Measurements from ENCODE around the gene OXCT2.
A peak's percentile ranks its signal among the peaks of the same experiment; 100 is the strongest.

The OXCT2 gene

DNA sequence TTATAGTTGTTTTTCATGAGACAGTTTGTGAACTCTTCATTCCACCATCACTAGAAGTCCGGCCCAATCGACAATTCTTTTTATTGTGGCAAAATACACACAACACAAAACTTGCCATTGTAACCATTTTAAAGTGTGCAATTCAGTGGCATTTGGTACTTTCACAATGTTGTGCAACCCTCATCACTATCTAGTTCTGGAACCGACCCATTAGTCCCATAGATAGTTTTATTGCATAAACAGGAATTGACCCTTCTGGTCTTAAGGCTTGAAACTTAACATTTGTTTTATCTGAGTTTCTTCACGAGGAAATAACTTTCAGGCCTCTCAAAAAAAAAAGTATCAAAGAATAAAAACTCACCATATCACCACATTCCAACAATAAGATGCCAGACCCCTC is 41.3 kb downstream of the OXCT2 start:
- no peak for DNase-seq (ENCODE audit: low spot score)
- TF ChIP-seq, protein P1, sequence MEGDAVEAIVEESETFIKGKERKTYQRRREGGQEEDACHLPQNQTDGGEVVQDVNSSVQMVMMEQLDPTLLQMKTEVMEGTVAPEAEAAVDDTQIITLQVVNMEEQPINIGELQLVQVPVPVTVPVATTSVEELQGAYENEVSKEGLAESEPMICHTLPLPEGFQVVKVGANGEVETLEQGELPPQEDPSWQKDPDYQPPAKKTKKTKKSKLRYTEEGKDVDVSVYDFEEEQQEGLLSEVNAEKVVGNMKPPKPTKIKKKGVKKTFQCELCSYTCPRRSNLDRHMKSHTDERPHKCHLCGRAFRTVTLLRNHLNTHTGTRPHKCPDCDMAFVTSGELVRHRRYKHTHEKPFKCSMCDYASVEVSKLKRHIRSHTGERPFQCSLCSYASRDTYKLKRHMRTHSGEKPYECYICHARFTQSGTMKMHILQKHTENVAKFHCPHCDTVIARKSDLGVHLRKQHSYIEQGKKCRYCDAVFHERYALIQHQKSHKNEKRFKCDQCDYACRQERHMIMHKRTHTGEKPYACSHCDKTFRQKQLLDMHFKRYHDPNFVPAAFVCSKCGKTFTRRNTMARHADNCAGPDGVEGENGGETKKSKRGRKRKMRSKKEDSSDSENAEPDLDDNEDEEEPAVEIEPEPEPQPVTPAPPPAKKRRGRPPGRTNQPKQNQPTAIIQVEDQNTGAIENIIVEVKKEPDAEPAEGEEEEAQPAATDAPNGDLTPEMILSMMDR (IDR thresholded peaks at IDR 0.05; ENCODE audit: extremely low read depth, insufficient read depth, missing control alignments) = no peak
- in situ Hi-C loops (cut with MboI; ENCODE audit: low pct_unique_long_range_greater_than_20kb, low sequenced_read_pairs, unreplicated experiment) = no loop called here

DNA sequence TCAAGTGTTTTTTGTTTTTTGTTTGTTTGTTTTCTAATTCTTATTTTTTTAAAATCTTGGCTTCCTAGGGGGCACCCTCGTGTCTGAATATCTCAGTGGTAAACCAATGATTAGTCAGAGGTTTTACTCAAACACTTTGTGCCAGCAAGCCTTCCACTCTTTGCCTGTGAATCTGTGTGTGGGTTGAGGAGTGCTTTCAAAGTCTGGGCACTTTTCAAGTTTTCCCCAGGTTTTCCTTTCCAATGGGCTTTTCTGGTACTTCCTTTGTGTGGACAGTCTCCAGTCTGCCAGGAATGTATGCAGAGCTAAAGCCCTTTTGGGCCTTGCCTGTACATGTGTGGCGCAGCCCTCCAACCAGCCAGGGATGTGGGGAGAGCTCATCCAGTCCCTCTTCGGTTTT is 42.1 kb downstream of the OXCT2 start:
- no peak for DNase-seq (ENCODE audit: low spot score)
- TF ChIP-seq, protein P1 (IDR thresholded peaks at IDR 0.05; ENCODE audit: extremely low read depth, insufficient read depth, missing control alignments) = no peak
- in situ Hi-C loops (cut with MboI; ENCODE audit: low pct_unique_long_range_greater_than_20kb, low sequenced_read_pairs, unreplicated experiment) = no loop called here

GRCh38 chr1:39727932-39728317 is 43.2 kb downstream of the OXCT2 start:
- in situ Hi-C loops (cut with MboI; ENCODE audit: low pct_unique_long_range_greater_than_20kb, low sequenced_read_pairs, unreplicated experiment) = no loop called here
- TF ChIP-seq, protein P1 (IDR thresholded peaks at IDR 0.05; ENCODE audit: extremely low read depth, insufficient read depth, missing control alignments) = no peak
- no peak for DNase-seq (ENCODE audit: low spot score)

- in situ Hi-C loops (cut with MboI; ENCODE audit: low pct_unique_long_range_greater_than_20kb, low sequenced_read_pairs, unreplicated experiment) = no loop called here
- TF ChIP-seq, protein P1 (IDR thresholded peaks at IDR 0.05; ENCODE audit: extremely low read depth, insufficient read depth, missing control alignments) = no peak
- DNase-seq (ENCODE audit: low spot score) = peak; percentile 43
These were observed 43.8 kb downstream of the OXCT2 start for GRCh38 chr1:39727221-39727931.

DNA sequence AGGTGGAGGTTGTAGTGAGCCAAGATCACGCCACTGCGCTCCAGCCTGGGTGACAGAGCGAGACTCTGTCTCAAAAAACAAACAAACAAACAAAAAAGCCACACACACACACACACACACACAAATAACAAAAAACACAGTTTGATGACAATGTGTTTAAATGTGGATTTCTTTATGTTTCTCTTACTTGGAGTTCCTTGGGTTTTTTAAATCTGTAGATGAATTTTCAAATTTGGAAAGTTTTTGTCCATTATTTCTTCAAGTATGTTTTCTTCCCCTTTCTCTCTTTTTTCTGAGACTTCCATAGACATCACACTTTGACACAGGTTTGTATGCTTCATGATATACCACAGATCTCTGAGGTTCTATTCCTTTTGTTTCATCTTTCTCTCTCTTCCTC is 44.5 kb downstream of the OXCT2 start:
- TF ChIP-seq, protein P1 (IDR thresholded peaks at IDR 0.05; ENCODE audit: extremely low read depth, insufficient read depth, missing control alignments) = no peak
- in situ Hi-C loops (cut with MboI; ENCODE audit: low pct_unique_long_range_greater_than_20kb, low sequenced_read_pairs, unreplicated experiment) = no loop called here
- no peak for DNase-seq (ENCODE audit: low spot score)

DNA sequence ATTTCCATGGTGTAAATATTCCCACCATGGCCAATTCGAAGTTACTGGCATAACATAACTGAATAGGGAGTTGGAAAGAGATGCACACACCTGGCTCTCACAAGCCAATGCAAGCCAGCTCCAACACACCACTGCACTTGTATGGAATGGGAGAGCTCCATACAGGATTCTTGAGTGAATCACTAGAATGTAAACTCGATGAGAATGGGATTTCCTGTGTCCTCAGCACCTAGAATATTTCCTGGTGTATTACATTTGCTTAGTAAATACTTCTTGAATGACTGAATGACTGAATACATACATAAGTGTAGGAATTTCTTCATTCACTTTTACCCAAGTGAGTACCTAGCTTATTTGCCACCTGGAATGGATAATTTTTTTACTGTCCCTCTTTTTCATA is 48.7 kb downstream of the OXCT2 start:
- in situ Hi-C loops (cut with MboI; ENCODE audit: low pct_unique_long_range_greater_than_20kb, low sequenced_read_pairs, unreplicated experiment) = no loop called here
- TF ChIP-seq, protein P1 (IDR thresholded peaks at IDR 0.05; ENCODE audit: extremely low read depth, insufficient read depth, missing control alignments) = no peak

More for the DNA sequence above, 48.7 kb downstream of the OXCT2 start:
- DNase-seq (ENCODE audit: low spot score) = no peak
